ENCODE results near the gene UGT1A9. TPM values are rescaled to one million over a fixed set of nuclear protein-coding genes. Genes with fewer than 3 reads are reported as not detected.

The UGT1A9 gene
- total and polyA plus RNA-seq, 10 of the 15 experiments (the other 5 are each of a cell fraction or from before 2014, with no cell fraction given), result 0.07 TPM; not detected in 9

- Histone ChIP-seq H3K79me2 (ENCODE audit: control insufficient read depth, insufficient read depth, low read length) (no peaks in the 10 kb centered on the region), H3K4me2 (ENCODE audit: control insufficient read depth, insufficient read depth) (no peak overlapping the region), H3K4me1 (ENCODE audit: control insufficient read depth, insufficient read depth, low read length) (no peaks in the 10 kb centered on the region), H3K27me3 (replicated peaks in 1 of 2; ENCODE audit: control insufficient read depth in 2 of 2, insufficient read depth in 2 of 2, low read length in 1 of 2) (no peaks in the 10 kb centered on the region; a peak in 1 of 4 replicates), H4K20me1 (ENCODE audit: control insufficient read depth, insufficient read depth) (no peaks in the 10 kb centered on the region), H2AFZ (ENCODE audit: control insufficient read depth, low read depth, low read length) (no peak overlapping the region), H3K9ac (ENCODE audit: control insufficient read depth, insufficient read depth, low read length) (no peak overlapping the region), H3K4me3 (no peak overlapping the region), H3K9me3 (replicated peaks; ENCODE audit: control insufficient read depth, insufficient read depth, low read length) (no peaks in the 10 kb centered on the region), H3K27ac (ENCODE audit: control insufficient read depth, insufficient read depth) (no peak overlapping the region), H3K36me3 (ENCODE audit: control insufficient read depth in 2 of 2, insufficient read depth in 2 of 2, low read length in 1 of 2) (no peaks in the 10 kb centered on the region)
- FAIRE-seq, result no peak
- DNase-seq (ENCODE audit: low read depth, low spot score), result no peak
- ChIA-PET CTCF (no interaction called here), POLR2A (no interaction called here), SMC1A (ENCODE audit: uncharacterized antibody, unreplicated experiment) (no interaction called here), RAD21 (ENCODE audit: unreplicated experiment) (no interaction called here)
- intact Hi-C loops (cut with micrococcal nuclease; ENCODE audit: unreplicated experiment), result no loop called here
- no peak for ATAC-seq
- BruUV-seq (replicated peaks), result no TSS peak
- TF ChIP-seq BACH1 (IDR thresholded peaks at IDR 0.05; ENCODE audit: borderline replicate concordance), result no peak
- no peak for TF ChIP-seq MYC (IDR thresholded peaks at IDR 0.05; ENCODE audit: insufficient read depth, insufficient read length, insufficient replicate concordance, low read length, severe bottlenecking)
- TF ChIP-seq PML (IDR thresholded peaks at IDR 0.05; ENCODE audit: low read length), result no peak
- no peak for TF ChIP-seq HDAC2 (IDR thresholded peaks at IDR 0.05)
- TF ChIP-seq ATF2 (IDR thresholded peaks at IDR 0.05; ENCODE audit: low read length), result no peak
- TF ChIP-seq ZNF622 (IDR thresholded peaks at IDR 0.05), result no peak
- TF ChIP-seq ZBTB4 (CRISPR knock-in tag; IDR thresholded peaks at IDR 0.05), result no peak
- no peak for TF ChIP-seq POLR2AphosphoS2 (IDR thresholded peaks at IDR 0.05; ENCODE audit: low read depth, low read length)
- no peak for TF ChIP-seq ATF3 (IDR thresholded peaks at IDR 0.05; ENCODE audit: borderline replicate concordance, extremely low read depth, low read depth, low read length)
- TF ChIP-seq NFIC (IDR thresholded peaks at IDR 0.05; ENCODE audit: low read depth, low read length), result no peak
- TF ChIP-seq KLF5 (IDR thresholded peaks at IDR 0.05; ENCODE audit: partially characterized antibody), result no peak
- TF ChIP-seq POLR2A (IDR thresholded peaks at IDR 0.05; ENCODE audit: low read depth, low read length), result no peak
- no peak for TF ChIP-seq CHD2 (IDR thresholded peaks at IDR 0.05; ENCODE audit: borderline replicate concordance, low read depth, low read length)
- 15% methylated on average over 7 of the region's 7 CpGs for WGBS (ENCODE audit: insufficient coverage, insufficient replicate concordance, low lambda C conversion rate, missing lambda C conversion rate)
- in situ Hi-C loops (cut with MboI), result no loop called here
These were observed 128.5 kb downstream of the UGT1A9 start for GRCh38 chr2:233800208-233800607.
